Thyroid gland (tissue), 4 donors: ENCODE measurements around the gene LRRC56. TPM values are rescaled to one million over a fixed set of nuclear protein-coding genes. Genes with fewer than 3 reads are reported as not detected.

Experiments
- DNase-seq, 2 donors: peaks; one replicate each; pipeline ENCODE4 v3.0.0-alpha.2; 2019
- H3K27ac ChIP-seq, 3 donors: fragments of 200-600 bp; sonication (generic); 1 replicate in 2 of 3; 2 replicates in 1 of 3; pipeline ENCODE4 v1.5.1; 2016 to 2019; ENCODE audit warnings: mild to moderate bottlenecking in 1 of 3, moderate library complexity in 1 of 3
- H3K27me3 ChIP-seq: fragments of 200-600 bp; sonication (generic); one replicate; pipeline ENCODE4 v1.5.1; 2019
- H3K36me3 ChIP-seq, 2 donors: fragments of 200-600 bp; sonication (generic); one replicate each; pipeline ENCODE4 v1.5.1; 2016 to 2019
- H3K4me1 ChIP-seq, 2 donors: fragments of 200-600 bp; sonication (generic); one replicate each; pipeline ENCODE4 v1.5.1; 2017 to 2019
- H3K4me3 ChIP-seq, 3 donors: fragments of 200-600 bp; sonication (generic); replicated peaks in 1 of 3; 1 replicate in 2 of 3; 2 replicates in 1 of 3; pipeline ENCODE4 v1.5.1; 2016; ENCODE audit warnings: mild to moderate bottlenecking in 1 of 3
- H3K9me3 ChIP-seq: fragments of 200-600 bp; sonication (generic); one replicate; pipeline ENCODE4 v1.5.1; 2017
- CTCF ChIP-seq, 6 experiments: fragments of 200-600 bp in 3 of 6; fragments of 450-650 bp in 3 of 6; sonication (generic) in 3 of 6; IDR thresholded peaks; one replicate each; pipeline ENCODE4 v1.5.1; 2016 to 2019; ENCODE audit warnings: antibody characterized with exemption in 6 of 6, mild to moderate bottlenecking in 2 of 6, inconsistent platforms in 1 of 6, moderate library complexity in 1 of 6
- POLR2A ChIP-seq, 2 donors: fragments of 450-650 bp; IDR thresholded peaks; one replicate each; pipeline ENCODE4 v1.6.1; 2017; ENCODE audit warnings: antibody characterized with exemption in 2 of 2, mild to moderate bottlenecking in 2 of 2, moderate library complexity in 1 of 2
- WGBS, 2 donors: methylation state at CpG; one replicate each; pipeline ENCODE4 v1.1.5; 2017; 5-methylcytosine and 5-hydroxymethylcytosine counted together
- intact Hi-C: fragments of 100-400 bp; cut with DNase I; formaldehyde crosslinking; loops from one replicate; pipeline ENCODE4 v1.15.1; 2023
- total RNA-seq, 4 donors: library from RNA; depleted of rRNA; stranded (reverse); fragments of >200 nt; gene quantifications; one replicate each; pipeline ENCODE4 v1.2.3, GENCODE V29; 2016

LRRC56 gene
- total RNA-seq, 4 donors from 2014 or later, result 1.7 to 2.6 (median 2.3) TPM

GRCh38 chr11:574632-575312 lies 37.4 kb downstream of the LRRC56 start:
- intact Hi-C loops, result no loop called here
- Histone ChIP-seq H3K36me3 (no peaks in the 10 kb centered on the region), H3K27ac (no peak overlapping the region), H3K9me3 (no peaks in the 10 kb centered on the region), H3K4me3 (peak overlapping the region in 2 of 3 donors; percentile 40 to 56), H3K4me1 (peaks cover 58 to 63% of the 10 kb centered on the region in 2 donors), H3K27me3 (no peaks in the 10 kb centered on the region)
- DNase-seq, result no peak
- WGBS, 2 donors, result 10 to 18% methylated on average over 24 to 25 of the region's 25 CpGs
- TF ChIP-seq POLR2A (IDR thresholded peaks at IDR 0.05) (peak in 1 of 2 donors; percentile 19), CTCF (IDR thresholded peaks at IDR 0.05) (no peak)

GRCh38 chr11:575313-575995 lies 38.1 kb downstream of the LRRC56 start:
- H3K27ac ChIP-seq, result peak overlapping the region in 2 of 3 donors; percentile 53 to 71
- H3K4me1 ChIP-seq, result peaks cover 58 to 67% of the 10 kb centered on the region in 2 donors
- intact Hi-C loops, result no loop called here

GRCh38 chr11:575996-576768 lies 38.9 kb downstream of the LRRC56 start, which contains the start of gene PHRF1:
Gene PHRF1, plus strand, starts transcription at chr11:576470. Its CDS starts 5,043 bp downstream, at chr11:581513.
- TF ChIP-seq POLR2A (IDR thresholded peaks at IDR 0.05), result peak in 1 of 2 donors; percentile 66
- no peak for TF ChIP-seq CTCF (IDR thresholded peaks at IDR 0.05)
- H3K4me1 ChIP-seq, result peaks cover 58 to 67% of the 10 kb centered on the region in 2 donors

More at GRCh38 chr11:575313-575995, 38.1 kb downstream of the LRRC56 start:
- H3K9me3 ChIP-seq, result no peaks in the 10 kb centered on the region
- H3K4me3 ChIP-seq, result peak overlapping the region; percentile 40 to 65 (median 56)
- no peaks in the 10 kb centered on the region for H3K27me3 ChIP-seq
- no peak for TF ChIP-seq CTCF (IDR thresholded peaks at IDR 0.05)
- TF ChIP-seq POLR2A (IDR thresholded peaks at IDR 0.05), result peak in 1 of 2 donors; percentile 57
- H3K36me3 ChIP-seq, result no peaks in the 10 kb centered on the region
- peak; percentile 34 to 73 for DNase-seq
- 0 to 2% methylated on average over 6 to 10 of the region's 81 CpGs for WGBS, 2 donors

GRCh38 chr11:576811-577610 lies 39.7 kb downstream of the LRRC56 start:
- WGBS, 2 donors, result 10 to 11% methylated on average over 18 to 20 of the region's 48 CpGs
- H3K4me3 ChIP-seq, result peak overlapping the region; percentile 54 to 88 (median 71)
- peaks cover 0 to 8% of the 10 kb centered on the region in 2 donors for H3K36me3 ChIP-seq
- no peak for TF ChIP-seq CTCF (IDR thresholded peaks at IDR 0.05)
- TF ChIP-seq POLR2A (IDR thresholded peaks at IDR 0.05), result no peak
- peaks cover 58 to 62% of the 10 kb centered on the region in 2 donors for H3K4me1 ChIP-seq
- peak overlapping the region in 1 of 3 donors; percentile 23 for H3K27ac ChIP-seq
- no peaks in the 10 kb centered on the region for H3K27me3 ChIP-seq
- H3K9me3 ChIP-seq, result no peaks in the 10 kb centered on the region
- no peak for DNase-seq
- intact Hi-C loops, result no loop called here

More at GRCh38 chr11:575996-576768, 38.9 kb downstream of the LRRC56 start, which contains the start of gene PHRF1:
- Histone ChIP-seq H3K27me3 (no peaks in the 10 kb centered on the region), H3K4me3 (peak within 1 kb of the TSS; percentile 65 to 88 (median 73)), H3K9me3 (no peaks in the 10 kb centered on the region), H3K27ac (peak within 1 kb of the TSS; percentile 82 to 97 (median 87)), H3K36me3 (no peaks in the 10 kb centered on the region)
- peak; percentile 96 to 97 for DNase-seq
- intact Hi-C loops, result no loop called here
- 1% methylated on average over 39 of the region's 99 CpGs; no CpG with 5 or more reads in 1 of the 2 donors for WGBS, 2 donors
